Prostate gland (tissue), 2 donors: ENCODE results near the gene GFRA1.

Experiments used
- POLR2A ChIP-seq: fragments of 450-650 bp; IDR thresholded peaks from one replicate; pipeline ENCODE4 v1.6.1; 2016; ENCODE audit warnings: antibody characterized with exemption, mild to moderate bottlenecking
- POLR2AphosphoS5 ChIP-seq: sonication (generic); formaldehyde crosslinking; IDR thresholded peaks from one replicate; pipeline ENCODE4 v1.6.1; 2017; ENCODE audit warnings: antibody characterized with exemption
- TF ChIP-seq, protein P1 (sequence below), 4 experiments: fragments of 200-600 bp in 2 of 4; fragments of 450-650 bp in 2 of 4; sonication (generic) in 2 of 4; IDR thresholded peaks; 1 replicate in 3 of 4; 2 replicates in 1 of 4; pipeline ENCODE4 v1.5.1; 2016 to 2019; ENCODE audit warnings: antibody characterized with exemption in 4 of 4, mild to moderate bottlenecking in 2 of 4, moderate library complexity in 2 of 4

- TF ChIP-seq POLR2A: no peak
- TF ChIP-seq POLR2AphosphoS5: no peak
- TF ChIP-seq, protein P1, sequence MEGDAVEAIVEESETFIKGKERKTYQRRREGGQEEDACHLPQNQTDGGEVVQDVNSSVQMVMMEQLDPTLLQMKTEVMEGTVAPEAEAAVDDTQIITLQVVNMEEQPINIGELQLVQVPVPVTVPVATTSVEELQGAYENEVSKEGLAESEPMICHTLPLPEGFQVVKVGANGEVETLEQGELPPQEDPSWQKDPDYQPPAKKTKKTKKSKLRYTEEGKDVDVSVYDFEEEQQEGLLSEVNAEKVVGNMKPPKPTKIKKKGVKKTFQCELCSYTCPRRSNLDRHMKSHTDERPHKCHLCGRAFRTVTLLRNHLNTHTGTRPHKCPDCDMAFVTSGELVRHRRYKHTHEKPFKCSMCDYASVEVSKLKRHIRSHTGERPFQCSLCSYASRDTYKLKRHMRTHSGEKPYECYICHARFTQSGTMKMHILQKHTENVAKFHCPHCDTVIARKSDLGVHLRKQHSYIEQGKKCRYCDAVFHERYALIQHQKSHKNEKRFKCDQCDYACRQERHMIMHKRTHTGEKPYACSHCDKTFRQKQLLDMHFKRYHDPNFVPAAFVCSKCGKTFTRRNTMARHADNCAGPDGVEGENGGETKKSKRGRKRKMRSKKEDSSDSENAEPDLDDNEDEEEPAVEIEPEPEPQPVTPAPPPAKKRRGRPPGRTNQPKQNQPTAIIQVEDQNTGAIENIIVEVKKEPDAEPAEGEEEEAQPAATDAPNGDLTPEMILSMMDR (IDR thresholded peaks at IDR 0.05): no peak
Measured at GRCh38 chr10:116265686-116266085, 7.3 kb downstream of the GFRA1 start.
